Retinal pigment epithelial cell (primary cell): ENCODE measurements around the gene FCER2.

ENCODE experiments used
- DNase-seq: peaks from one replicate; pipeline ENCODE4 v3.0.0-alpha.2; 2010; ENCODE audit warnings: low read depth
- H3K4me3 ChIP-seq: 2 replicates; pipeline ENCODE4 v1.5.1; 2011; ENCODE audit warnings: mild to moderate bottlenecking, low read length, control low read depth, moderate library complexity
- CTCF ChIP-seq: conservative IDR thresholded peaks from 2 replicates; pipeline ENCODE4 v1.5.1; 2011; ENCODE audit warnings: low read depth, low read length, control low read depth, inconsistent platforms

Gene FCER2

DNA sequence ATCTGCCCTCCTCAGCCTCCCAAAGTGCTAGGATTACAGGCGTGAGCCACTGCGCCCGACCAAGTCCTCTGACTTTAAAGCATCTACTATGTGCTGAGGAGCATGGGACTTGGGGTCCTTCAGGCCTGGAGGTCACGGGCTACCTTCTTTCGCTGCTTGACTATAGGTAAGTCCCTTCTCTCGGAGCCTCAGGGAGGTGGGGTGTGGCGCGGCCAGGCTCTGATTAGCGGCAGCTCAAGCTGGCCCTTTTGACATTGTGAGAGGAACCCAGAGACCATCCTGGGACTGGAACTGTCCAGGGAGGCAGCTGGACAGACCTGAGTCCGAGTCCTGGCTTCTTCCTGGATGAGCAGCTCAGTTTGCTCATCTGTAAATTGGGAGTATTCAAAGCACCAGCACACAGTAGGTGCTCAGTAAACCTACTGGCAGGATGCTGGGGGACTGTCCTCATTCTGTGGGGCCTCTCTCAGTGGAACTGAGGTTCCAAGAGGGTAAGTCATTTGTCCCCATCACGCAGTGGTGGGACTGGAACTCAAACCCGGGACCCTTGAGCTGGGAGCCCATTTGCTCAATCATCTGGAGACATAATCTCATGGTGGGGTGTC is 780 bp downstream of the FCER2 start:
- no peak for TF ChIP-seq CTCF
- H3K4me3 ChIP-seq: no peak overlapping the region
- DNase-seq: no peak

GRCh38 chr19:7699417-7700401 is 2.2 kb downstream of the FCER2 start:
- no peak for DNase-seq
- no peak overlapping the region for H3K4me3 ChIP-seq
- TF ChIP-seq CTCF: no peak

- no peak for DNase-seq
- H3K4me3 ChIP-seq: no peak overlapping the region
- no peak for TF ChIP-seq CTCF
Measured at GRCh38 chr19:7699003-7699402, 2.9 kb downstream of the FCER2 start.

DNA sequence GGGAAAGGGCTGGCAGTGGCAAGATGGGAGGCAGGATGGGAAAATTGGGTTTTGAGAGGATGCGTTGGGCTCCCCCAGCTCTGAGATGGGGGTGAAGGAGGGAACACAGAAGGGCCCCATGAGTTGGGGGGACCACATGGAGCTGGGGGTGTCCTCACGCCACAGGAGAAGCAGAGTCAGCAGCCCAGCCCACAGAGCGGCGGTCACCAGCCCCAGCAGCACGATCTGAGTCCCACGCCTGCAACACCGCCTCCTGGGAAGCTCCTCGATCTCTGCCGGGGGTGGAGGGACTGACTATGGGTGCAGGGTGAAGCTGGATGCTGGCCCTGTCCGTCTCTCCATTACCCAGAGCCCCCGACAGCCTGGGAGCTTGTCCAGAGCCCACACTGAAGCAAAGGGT is 3.3 kb downstream of the FCER2 start:
- no peak for TF ChIP-seq CTCF
- no peak for DNase-seq
- H3K4me3 ChIP-seq: no peak overlapping the region

DNA sequence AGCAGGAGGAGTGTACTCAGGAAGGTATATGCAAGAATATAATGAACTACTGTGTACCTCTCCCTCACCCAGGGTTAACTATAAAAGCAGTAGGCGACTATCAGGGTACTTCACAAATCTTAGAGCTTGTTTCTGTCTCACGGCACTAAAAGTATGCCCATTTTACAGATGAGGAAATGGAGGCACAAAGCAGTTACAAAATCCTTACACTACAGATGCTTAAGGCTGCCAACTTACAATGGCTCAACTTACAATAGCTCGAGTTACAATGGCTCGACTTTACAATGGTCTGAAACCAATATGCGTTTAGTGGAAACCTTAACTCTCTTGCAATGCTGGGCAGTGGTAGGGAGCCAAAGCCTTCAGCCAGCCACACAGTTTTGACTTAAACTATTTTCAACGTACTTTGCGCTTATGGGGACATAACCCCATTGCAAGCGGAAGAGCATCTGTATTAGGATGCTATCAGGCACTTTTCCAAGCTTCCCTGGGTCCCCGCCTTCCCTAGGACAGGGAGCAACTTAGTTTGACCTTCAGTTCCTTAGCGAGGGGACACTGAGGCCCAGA is 4.1 kb downstream of the FCER2 start:
- no peak overlapping the region for H3K4me3 ChIP-seq
- no peak for TF ChIP-seq CTCF
- no peak for DNase-seq

DNA sequence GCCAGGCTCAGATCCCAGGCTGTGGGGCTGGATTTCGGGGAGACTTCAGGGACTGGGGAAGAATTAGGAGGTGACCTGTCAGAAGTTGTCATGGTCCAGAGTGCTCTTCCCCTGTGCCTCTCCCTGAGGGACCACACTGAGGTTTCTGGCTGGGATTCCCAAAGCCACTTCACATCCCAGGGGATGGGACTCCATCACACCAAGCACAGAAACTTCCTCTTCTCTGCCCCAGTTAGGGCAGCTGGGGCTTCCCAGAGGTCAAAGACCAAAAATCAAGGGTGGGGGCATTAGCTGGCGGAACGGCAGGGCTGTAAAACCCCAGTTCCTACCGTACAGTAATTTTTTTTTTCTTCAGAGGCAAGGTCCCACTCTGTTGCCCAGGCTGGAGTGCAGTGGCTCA is 7.4 kb downstream of the FCER2 start:
- TF ChIP-seq CTCF: no peak
- DNase-seq: no peak
- no peak overlapping the region for H3K4me3 ChIP-seq
